IMR-90 (cell line): ENCODE results near the gene GPC6. TPM values are rescaled to one million over a fixed set of nuclear protein-coding genes. Genes with fewer than 3 reads are reported as not detected.

Experiments used
- ATAC-seq: fragments of 200-7000 bp; cut with Tn5 transposase; 2 replicates; pipeline ENCODE4 v1.9.1; 2020; ENCODE audit warnings: low read depth, mild to moderate bottlenecking, moderate library complexity
- BruUV-seq: library from RNA; stranded (reverse); fragments of 400-500 nt; replicated peaks from 2 replicates; lab custom pipeline; 2021; lab: Mats Ljungman, UMichigan
- CTCF ChIA-PET: fragments of 300-600 bp; formaldehyde crosslinking; extraction: SDS; loops from one replicate; lab custom pipeline; 2021; ENCODE audit warnings: antibody characterized with exemption; lab: Yijun Ruan, JAX
- POLR2A ChIA-PET: fragments of 300-600 bp; sonication (Branson Sonifier 250); formaldehyde crosslinking; loops from one replicate; lab custom pipeline; 2022; ENCODE audit warnings: antibody characterized with exemption; ENCODE audit not compliant: unreplicated experiment; lab: Charles Lee
- DNase-seq: peaks from one replicate; pipeline ENCODE4 v3.0.0; 2013
- H2AFZ ChIP-seq: replicated peaks from 2 replicates; pipeline ENCODE3; 2013; ENCODE audit warnings: low read length, mild to moderate bottlenecking; ENCODE audit not compliant: poor library complexity
- H2AK5ac ChIP-seq: 2 replicates; pipeline ENCODE4 v1.6.1; 2013; ENCODE audit warnings: low read depth, low read length, inconsistent platforms
- H2AK9ac ChIP-seq: replicated peaks from 2 replicates; pipeline ENCODE3; 2013; ENCODE audit warnings: mild to moderate bottlenecking, low read depth, low read length, moderate library complexity; ENCODE audit not compliant: poor library complexity
- H2BK120ac ChIP-seq: 2 replicates; pipeline ENCODE4 v1.6.1; 2013; ENCODE audit warnings: low read depth, low read length, inconsistent platforms
- H2BK15ac ChIP-seq: 3 replicates; pipeline ENCODE4 v1.6.1; 2013; ENCODE audit warnings: low read depth, low read length, inconsistent platforms
- H2BK20ac ChIP-seq: 2 replicates; pipeline ENCODE4 v1.6.1; 2013; ENCODE audit warnings: low read depth, mild to moderate bottlenecking, inconsistent platforms, low read length, moderate library complexity
- H2BK5ac ChIP-seq: 2 replicates; pipeline ENCODE4 v1.6.1; 2013; ENCODE audit warnings: mild to moderate bottlenecking, low read depth, low read length, inconsistent platforms; ENCODE audit not compliant: poor library complexity, severe bottlenecking
- H3K14ac ChIP-seq: replicated peaks from 2 replicates; pipeline ENCODE4 v1.6.1; 2013; ENCODE audit warnings: low read depth, low read length, inconsistent platforms
- H3K18ac ChIP-seq: 2 replicates; pipeline ENCODE4 v1.6.1; 2013; ENCODE audit warnings: low read depth, low read length, control low read depth
- H3K23ac ChIP-seq: 2 replicates; pipeline ENCODE4 v1.6.1; 2013; ENCODE audit warnings: low read depth, low read length, inconsistent platforms
- H3K27ac ChIP-seq: 2 replicates; pipeline ENCODE4 v1.5.1; 2013; ENCODE audit warnings: mild to moderate bottlenecking, control low read depth, low read length; ENCODE audit not compliant: insufficient read depth
- H3K27me3 ChIP-seq: 2 replicates; pipeline ENCODE4 v1.6.1; 2013; ENCODE audit warnings: low read length; ENCODE audit not compliant: control insufficient read depth, insufficient read depth
- H3K36me3 ChIP-seq: 2 replicates; pipeline ENCODE4 v1.6.1; 2013; ENCODE audit warnings: low read length, mixed read lengths; ENCODE audit not compliant: control insufficient read depth, insufficient read depth
- H3K4ac ChIP-seq: 2 replicates; pipeline ENCODE4 v1.6.1; 2013; ENCODE audit warnings: low read depth, low read length, inconsistent platforms
- H3K4me1 ChIP-seq: 2 replicates; pipeline ENCODE4 v1.6.1; 2013; ENCODE audit warnings: low read length, mixed read lengths; ENCODE audit not compliant: control insufficient read depth, insufficient read depth
- H3K4me2 ChIP-seq: 2 replicates; pipeline ENCODE4 v1.6.1; 2013; ENCODE audit warnings: low read depth, mild to moderate bottlenecking, control low read depth, low read length, moderate library complexity
- H3K4me3 ChIP-seq: 2 replicates; pipeline ENCODE4 v1.5.1; 2013; ENCODE audit warnings: low read depth, mild to moderate bottlenecking, control low read depth, low read length, moderate library complexity; ENCODE audit not compliant: insufficient read depth
- H3K56ac ChIP-seq: 2 replicates; pipeline ENCODE4 v1.6.1; 2013; ENCODE audit warnings: low read length, inconsistent platforms; ENCODE audit not compliant: insufficient read depth; ENCODE audit errors: extremely low read depth
- H3K79me1 ChIP-seq, 2 experiments: 2 replicates each; pipeline ENCODE4 v1.6.1; 2013; ENCODE audit warnings: low read length in 2 of 2, inconsistent platforms in 1 of 2, low read depth in 1 of 2
- H3K9ac ChIP-seq: 2 replicates; pipeline ENCODE4 v1.6.1; 2013; ENCODE audit warnings: low read depth, low read length, control low read depth
- H3K9me1 ChIP-seq: 2 replicates; pipeline ENCODE4 v1.6.1; 2013; ENCODE audit warnings: low read length, inconsistent platforms; ENCODE audit not compliant: insufficient read depth
- H3K9me3 ChIP-seq: 2 replicates; pipeline ENCODE4 v1.6.1; 2013; ENCODE audit warnings: low read length; ENCODE audit not compliant: control insufficient read depth, insufficient read depth
- H4K20me1 ChIP-seq: 2 replicates; pipeline ENCODE4 v1.6.1; 2013; ENCODE audit warnings: low read length, inconsistent platforms; ENCODE audit not compliant: insufficient read depth
- H4K5ac ChIP-seq: 2 replicates; pipeline ENCODE4 v1.6.1; 2013; ENCODE audit warnings: mild to moderate bottlenecking, low read depth, low read length, control low read depth
- H4K8ac ChIP-seq, 2 experiments: 2 replicates each; pipeline ENCODE4 v1.6.1; 2013; ENCODE audit warnings: low read depth in 2 of 2, low read length in 2 of 2, control low read depth in 1 of 2, inconsistent platforms in 1 of 2
- H4K91ac ChIP-seq: 2 replicates; pipeline ENCODE4 v1.6.1; 2013; ENCODE audit warnings: low read depth, low read length, inconsistent platforms; ENCODE audit not compliant: insufficient read depth
- CTCF ChIP-seq: conservative IDR thresholded peaks from 2 replicates; pipeline ENCODE4 v1.5.1; 2012; ENCODE audit warnings: mild to moderate bottlenecking, low read depth, low read length, improper control_type of control experiment
- MAZ ChIP-seq: IDR thresholded peaks from 2 replicates; pipeline ENCODE4 v1.6.1; 2012; ENCODE audit warnings: low read depth, mild to moderate bottlenecking, low read length, improper control_type of control experiment, moderate library complexity, borderline replicate concordance
- POLR2A ChIP-seq: IDR thresholded peaks from 2 replicates; pipeline ENCODE4 v1.6.1; 2012; ENCODE audit warnings: mild to moderate bottlenecking, low read depth, low read length
- RAD21 ChIP-seq: IDR thresholded peaks from 2 replicates; pipeline ENCODE4 v1.6.1; 2012; ENCODE audit warnings: low read length, improper control_type of control experiment
- RCOR1 ChIP-seq: IDR thresholded peaks from 2 replicates; pipeline ENCODE4 v1.6.1; 2012; ENCODE audit warnings: mild to moderate bottlenecking, low read length, improper control_type of control experiment; ENCODE audit not compliant: insufficient replicate concordance
- RFX5 ChIP-seq: IDR thresholded peaks from 2 replicates; pipeline ENCODE4 v1.8.0; 2012; ENCODE audit warnings: low read depth, mild to moderate bottlenecking, low read length, moderate library complexity
- WGBS, 2 experiments: methylation state at CpG; one replicate each; pipeline versions ENCODE4 v1.1.5 to v1.1.7; 2013; ENCODE audit warnings: missing lambda C conversion rate in 2 of 2; ENCODE audit not compliant: insufficient read length in 1 of 2; ENCODE audit errors: extremely low coverage in 2 of 2; 5-methylcytosine and 5-hydroxymethylcytosine counted together
- dilution Hi-C: fragments of 300-500 bp; cut with HindIII; formaldehyde crosslinking; loops from one replicate; pipeline ENCODE4 v1.14.3; 2018; ENCODE audit warnings: low sequenced_read_pairs; ENCODE audit not compliant: unreplicated experiment
- in situ Hi-C: fragments of 300-500 bp; cut with MboI; formaldehyde crosslinking; loops from 3 replicates; pipeline ENCODE4 v1.14.3; 2019; ENCODE audit warnings: low sequenced_read_pairs, inconsistent platforms, mixed read lengths
- intact Hi-C: fragments of 100-400 bp; cut with micrococcal nuclease; formaldehyde crosslinking; loops from 2 replicates; pipeline ENCODE4 v1.10.0; 2022
- polyA plus RNA-seq, 3 experiments: library from polyadenylated mRNA; depleted of rRNA; stranded (reverse); fragments of >200 nt; gene quantifications; 2 replicates each; pipeline ENCODE4 v1.2.3, GENCODE V29; 2012; ENCODE audit warnings: low replicate concordance in 1 of 3
- total RNA-seq: library from RNA; depleted of rRNA; stranded (reverse); fragments of >200 nt; gene quantifications from 2 replicates; pipeline ENCODE4 v1.2.3, GENCODE V29; 2012

The GPC6 gene
- total and polyA plus RNA-seq, 2 of the 4 experiments (the other 2 are of a cell fraction) = 14.9 to 39.4 TPM

- Histone ChIP-seq H3K27ac (no peak overlapping the region), H4K8ac (no peak overlapping the region), H3K14ac (no peak overlapping the region), H3K9me3 (no peaks in the 10 kb centered on the region), H2BK20ac (no peak overlapping the region), H3K18ac (no peak overlapping the region), H3K4ac (no peak overlapping the region), H2BK15ac (no peak overlapping the region), H4K20me1 (no peaks in the 10 kb centered on the region), H3K4me3 (no peak overlapping the region), H3K4me1 (peaks cover 2% of the 10 kb centered on the region; the same call in 1 of the 2 replicates), H3K9ac (no peak overlapping the region), H2AFZ (no peak overlapping the region), H4K91ac (no peak overlapping the region), H3K23ac (no peak overlapping the region), H4K5ac (no peak overlapping the region), H2AK5ac (no peak overlapping the region), H3K79me1 (peaks cover 0 to 4% of the 10 kb centered on the region in 2 experiments; a peak in 3 of 4 replicates), H3K9me1 (no peaks in the 10 kb centered on the region), H3K27me3 (no peaks in the 10 kb centered on the region), H3K4me2 (no peak overlapping the region), H2AK9ac (no peak overlapping the region), H2BK120ac (no peak overlapping the region), H3K36me3 (no peaks in the 10 kb centered on the region), H3K56ac (no peak overlapping the region), H2BK5ac (no peak overlapping the region)
- BruUV-seq = no TSS peak
- TF ChIP-seq CTCF (no peak), MAZ (no peak), POLR2A (no peak), RAD21 (no peak), RCOR1 (no peak), RFX5 (no peak)
- DNase-seq (no peak), ATAC-seq (no peak)
- ChIA-PET CTCF (interaction anchor here (0.6 kb wide), 1 partner anchor 95 kb away, joined by 4 read pairs; no protein-coding TSS in a partner anchor), POLR2A (no interaction called here)
- intact Hi-C loops (no loop called here), dilution Hi-C loops (no loop called here), in situ Hi-C loops (no loop called here)
- no CpG with 5 or more reads among the region's 5 CpGs for WGBS, 2 experiments
Observed at GRCh38 chr13:93326234-93326811, 99.7 kb downstream of the GPC6 start.
